Measurements from ENCODE around the gene ARHGEF12.

The ARHGEF12 gene

DNA sequence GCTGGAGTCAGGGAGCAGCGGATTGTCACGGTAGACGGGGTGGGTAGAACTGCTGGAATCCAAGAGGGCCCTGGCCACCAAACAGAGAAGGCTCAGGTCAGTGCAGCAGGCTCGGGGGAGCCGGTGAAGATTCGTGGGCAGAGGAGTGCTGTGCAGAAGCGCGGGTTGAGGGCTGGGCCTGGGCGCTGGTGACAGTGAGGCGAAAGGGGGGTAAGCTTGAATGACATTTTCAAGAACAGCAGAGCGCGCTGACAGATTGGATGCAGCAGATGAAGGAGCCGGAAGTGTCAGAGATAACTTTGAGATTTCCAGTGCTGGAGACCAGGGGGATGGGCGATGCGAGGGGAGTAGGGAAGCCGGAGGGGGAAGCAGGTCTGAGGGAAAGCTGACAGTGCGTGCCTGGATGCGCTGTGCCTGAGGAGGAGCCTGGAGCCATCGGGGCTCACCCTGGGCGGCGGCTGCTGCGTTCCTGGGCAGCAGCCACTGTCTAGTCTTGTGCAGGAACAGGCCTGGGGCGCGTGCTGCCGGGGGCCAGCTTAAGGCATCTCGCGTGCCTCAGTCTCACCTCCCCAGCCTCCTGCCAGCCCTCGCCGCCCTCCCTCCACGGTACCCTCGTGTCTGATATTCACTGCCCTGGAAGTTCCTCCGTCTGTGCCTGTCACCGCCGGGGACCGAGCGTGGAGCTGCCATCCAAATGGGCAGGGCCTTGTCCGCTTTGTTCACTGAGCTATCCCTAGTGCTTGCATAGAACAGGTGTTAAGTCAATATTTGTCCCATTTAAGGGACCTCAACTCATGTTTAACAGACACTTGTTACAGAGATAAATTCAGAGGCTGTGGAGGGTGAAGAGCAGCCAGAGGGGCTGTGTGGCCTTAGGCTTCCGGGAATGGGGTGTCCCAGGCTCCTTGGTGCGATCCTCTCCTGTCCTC is 180.5 kb downstream of the ARHGEF12 start:
- H3K4me1 Mint-ChIP-seq = peaks cover 5% of the 10 kb centered on the region
- no peaks in the 10 kb centered on the region for H3K9me3 Mint-ChIP-seq
- H3K27me3 Mint-ChIP-seq = peaks cover 63% of the 10 kb centered on the region
- ATAC-seq (replicated peaks; ENCODE audit: extremely low read depth, poor library complexity, severe bottlenecking) (no peak), DNase-seq (ENCODE audit: low spot score in 2 of 2) (no peak)
- H3K27ac Mint-ChIP-seq (ENCODE audit: low read depth) = no peak overlapping the region
- H3K36me3 Mint-ChIP-seq (ENCODE audit: insufficient read depth) = peaks cover 1% of the 10 kb centered on the region
- no peak overlapping the region for H3K4me3 Mint-ChIP-seq

DNA sequence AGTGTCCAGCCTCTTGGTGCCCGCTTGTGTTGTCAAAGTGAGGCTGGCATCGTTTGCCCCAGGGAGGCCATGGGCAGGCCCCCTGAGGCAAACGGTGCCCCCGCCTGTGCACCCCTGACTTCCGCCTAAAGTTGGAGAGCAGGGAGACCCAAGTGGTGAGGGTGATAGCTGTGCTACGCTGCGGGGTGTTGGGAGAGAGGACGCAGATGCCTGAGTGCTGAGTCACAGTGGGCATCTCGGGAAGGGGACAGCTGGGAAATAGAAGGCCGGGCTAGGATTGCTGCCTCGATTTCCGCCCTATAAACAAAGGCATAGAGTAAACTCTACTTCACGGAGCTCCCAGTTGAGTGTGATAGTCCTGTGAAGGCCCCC is 181.2 kb downstream of the ARHGEF12 start:
- no peak overlapping the region for H3K27ac Mint-ChIP-seq (ENCODE audit: low read depth)
- H3K4me1 Mint-ChIP-seq = peaks cover 5% of the 10 kb centered on the region
- peaks cover 63% of the 10 kb centered on the region for H3K27me3 Mint-ChIP-seq
- no peak overlapping the region for H3K4me3 Mint-ChIP-seq
- no peaks in the 10 kb centered on the region for H3K36me3 Mint-ChIP-seq (ENCODE audit: insufficient read depth)
- H3K9me3 Mint-ChIP-seq = no peaks in the 10 kb centered on the region
- DNase-seq (ENCODE audit: low spot score in 2 of 2) (no peak), ATAC-seq (replicated peaks; ENCODE audit: extremely low read depth, poor library complexity, severe bottlenecking) (no peak)

- H3K27me3 Mint-ChIP-seq = peaks cover 66% of the 10 kb centered on the region
- H3K27ac Mint-ChIP-seq (ENCODE audit: low read depth) = no peak overlapping the region
- ATAC-seq (replicated peaks; ENCODE audit: extremely low read depth, poor library complexity, severe bottlenecking) (no peak), DNase-seq (ENCODE audit: low spot score in 2 of 2) (no peak)
- H3K9me3 Mint-ChIP-seq = no peaks in the 10 kb centered on the region
- H3K36me3 Mint-ChIP-seq (ENCODE audit: insufficient read depth) = no peaks in the 10 kb centered on the region
- no peak overlapping the region for H3K4me3 Mint-ChIP-seq
- H3K4me1 Mint-ChIP-seq = peaks cover 5% of the 10 kb centered on the region
These were observed 181.6 kb downstream of the ARHGEF12 start for GRCh38 chr11:120517801-120518291.

GRCh38 chr11:120518356-120518755 is 182.1 kb downstream of the ARHGEF12 start:
- ATAC-seq (replicated peaks; ENCODE audit: extremely low read depth, poor library complexity, severe bottlenecking) (no peak), DNase-seq (ENCODE audit: low spot score in 2 of 2) (no peak)
- Mint-ChIP-seq H3K9me3 (no peaks in the 10 kb centered on the region), H3K27ac (ENCODE audit: low read depth) (no peak overlapping the region), H3K4me1 (peaks cover 5% of the 10 kb centered on the region), H3K36me3 (ENCODE audit: insufficient read depth) (no peaks in the 10 kb centered on the region), H3K4me3 (no peak overlapping the region), H3K27me3 (peaks cover 69% of the 10 kb centered on the region)

DNA sequence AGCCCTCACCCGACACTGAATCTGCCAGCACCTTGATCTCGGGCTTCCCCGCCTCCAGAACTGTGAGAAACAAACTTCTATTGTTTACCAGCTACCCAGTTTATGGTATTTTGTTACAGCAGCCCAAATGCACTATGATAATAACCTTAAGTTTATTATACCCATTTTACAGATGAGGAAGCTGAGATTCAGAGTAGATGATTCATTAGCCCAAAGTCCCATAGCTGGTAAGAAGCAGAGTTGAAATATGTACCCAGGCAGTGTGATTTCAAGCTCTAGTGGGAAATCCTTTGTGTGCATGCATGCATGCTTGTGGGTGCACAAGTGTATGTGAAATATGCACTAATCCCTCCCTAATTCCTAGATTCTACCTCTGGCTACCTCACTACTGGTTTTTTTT is 183.3 kb downstream of the ARHGEF12 start:
- no peaks in the 10 kb centered on the region for H3K36me3 Mint-ChIP-seq (ENCODE audit: insufficient read depth)
- H3K27ac Mint-ChIP-seq (ENCODE audit: low read depth) = no peak overlapping the region
- H3K9me3 Mint-ChIP-seq = no peaks in the 10 kb centered on the region
- ATAC-seq (replicated peaks; ENCODE audit: extremely low read depth, poor library complexity, severe bottlenecking) (no peak), DNase-seq (ENCODE audit: low spot score in 2 of 2) (no peak)
- H3K4me1 Mint-ChIP-seq = peaks cover 5% of the 10 kb centered on the region
- no peak overlapping the region for H3K4me3 Mint-ChIP-seq
- peaks cover 66% of the 10 kb centered on the region for H3K27me3 Mint-ChIP-seq

DNA sequence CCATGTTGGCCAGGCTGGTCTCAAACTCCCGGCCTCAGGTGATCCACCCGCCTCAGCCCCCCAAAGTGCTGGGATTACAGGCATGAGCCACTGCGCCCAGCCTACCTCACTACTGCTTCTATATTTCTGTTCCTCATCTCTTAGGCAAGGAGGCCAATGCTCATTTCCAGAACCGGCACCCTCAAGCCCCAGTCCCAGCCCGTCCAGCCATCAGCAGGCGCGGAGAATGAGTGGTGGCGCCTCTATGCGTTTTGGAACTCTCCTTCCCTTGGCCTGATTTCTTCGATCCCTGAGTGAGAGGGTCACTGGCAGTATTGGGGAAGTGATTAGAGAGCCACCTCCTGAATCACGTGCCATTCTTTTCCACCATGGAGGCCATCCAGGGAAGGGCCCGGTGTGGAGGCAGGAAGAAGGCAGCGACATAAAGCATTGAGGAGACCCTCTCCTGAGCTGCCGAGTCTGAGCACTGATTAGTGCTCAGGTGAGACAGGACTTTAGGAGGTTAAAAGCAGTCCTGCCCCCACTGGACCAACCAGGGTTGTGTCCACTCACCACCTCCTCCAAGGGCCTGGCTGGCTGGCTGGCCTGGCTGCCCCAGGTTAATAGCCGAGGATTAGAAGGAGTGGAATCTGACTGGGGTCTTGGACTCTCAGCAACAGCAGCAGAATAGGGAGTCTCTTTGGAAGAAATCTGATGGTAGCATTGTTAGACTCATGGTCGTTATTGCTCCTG is 184.0 kb downstream of the ARHGEF12 start:
- H3K4me1 Mint-ChIP-seq = peaks cover 5% of the 10 kb centered on the region
- H3K27ac Mint-ChIP-seq (ENCODE audit: low read depth) = no peak overlapping the region
- no peaks in the 10 kb centered on the region for H3K36me3 Mint-ChIP-seq (ENCODE audit: insufficient read depth)
- peaks cover 66% of the 10 kb centered on the region for H3K27me3 Mint-ChIP-seq
- ATAC-seq (replicated peaks; ENCODE audit: extremely low read depth, poor library complexity, severe bottlenecking) (no peak), DNase-seq (ENCODE audit: low spot score in 2 of 2) (no peak)
- H3K9me3 Mint-ChIP-seq = no peaks in the 10 kb centered on the region
- no peak overlapping the region for H3K4me3 Mint-ChIP-seq

DNA sequence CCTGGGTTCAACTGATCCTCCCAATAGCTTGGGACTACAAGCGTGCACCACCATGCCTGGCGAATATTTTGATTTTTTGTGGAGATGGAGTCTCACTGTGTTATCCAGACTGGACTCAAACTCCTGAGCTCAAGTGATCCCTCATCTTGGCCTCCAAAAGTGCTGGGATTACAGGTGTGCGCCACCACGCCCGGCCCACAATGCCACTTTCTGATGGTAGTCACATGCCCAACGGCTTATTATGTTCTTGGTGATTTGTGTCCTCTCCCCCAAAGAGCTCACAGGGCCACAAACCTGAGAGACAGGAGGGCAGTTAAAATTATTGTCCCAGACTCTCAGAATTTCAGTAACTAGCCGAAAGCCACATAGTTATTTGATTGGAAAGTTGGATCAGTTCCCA is 185.0 kb downstream of the ARHGEF12 start:
- H3K4me1 Mint-ChIP-seq = peaks cover 3% of the 10 kb centered on the region
- H3K4me3 Mint-ChIP-seq = no peak overlapping the region
- H3K9me3 Mint-ChIP-seq = no peaks in the 10 kb centered on the region
- DNase-seq (ENCODE audit: low spot score in 2 of 2) (no peak), ATAC-seq (replicated peaks; ENCODE audit: extremely low read depth, poor library complexity, severe bottlenecking) (no peak)
- no peaks in the 10 kb centered on the region for H3K36me3 Mint-ChIP-seq (ENCODE audit: insufficient read depth)
- H3K27ac Mint-ChIP-seq (ENCODE audit: low read depth) = no peak overlapping the region
- H3K27me3 Mint-ChIP-seq = peaks cover 62% of the 10 kb centered on the region

DNA sequence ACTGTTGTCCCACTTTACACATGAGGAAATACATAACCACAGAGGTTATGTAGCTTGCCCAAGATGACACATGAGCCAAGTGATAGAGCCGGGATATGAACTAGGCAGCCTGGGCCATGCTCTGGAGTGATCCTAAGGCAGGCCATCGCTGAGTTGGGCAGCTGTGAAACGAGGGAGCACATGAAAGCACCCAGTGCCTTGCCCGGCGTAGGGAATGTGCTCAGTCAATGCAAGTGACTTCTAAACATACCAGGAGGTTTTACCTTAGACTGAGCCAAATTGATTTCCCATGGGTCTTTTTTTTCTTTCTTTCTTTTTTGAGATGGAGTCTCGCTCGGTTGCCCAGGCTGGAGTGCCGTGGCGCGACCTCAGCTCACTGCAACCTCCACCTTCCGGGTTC is 185.8 kb downstream of the ARHGEF12 start:
- DNase-seq (ENCODE audit: low spot score in 2 of 2) = no peak
- peaks cover 54% of the 10 kb centered on the region for H3K27me3 Mint-ChIP-seq

DNA sequence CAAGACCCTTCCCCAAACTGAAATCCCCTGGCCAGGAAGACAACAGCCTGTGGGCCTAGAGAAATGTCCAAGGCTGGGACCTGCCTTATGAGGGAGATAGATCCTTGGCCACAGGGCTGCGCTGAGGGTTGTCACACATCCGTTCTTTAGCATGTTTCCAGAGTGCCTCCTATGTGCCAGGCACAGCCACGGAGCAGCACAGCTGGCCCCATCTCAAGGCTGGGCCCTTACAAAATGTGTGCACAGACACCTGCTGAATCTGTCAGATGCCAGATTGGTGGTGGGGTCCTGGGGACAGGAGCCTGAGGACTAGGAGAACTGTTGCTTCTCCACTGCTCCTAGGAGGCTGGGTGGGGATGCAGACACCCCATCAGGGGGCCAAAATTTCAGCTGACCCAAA is 186.5 kb downstream of the ARHGEF12 start:
- H3K27ac Mint-ChIP-seq (ENCODE audit: low read depth) = no peak overlapping the region
- peaks cover 46% of the 10 kb centered on the region for H3K27me3 Mint-ChIP-seq
- ATAC-seq (replicated peaks; ENCODE audit: extremely low read depth, poor library complexity, severe bottlenecking) (no peak), DNase-seq (ENCODE audit: low spot score in 2 of 2) (no peak)
- H3K4me1 Mint-ChIP-seq = no peaks in the 10 kb centered on the region
- H3K36me3 Mint-ChIP-seq (ENCODE audit: insufficient read depth) = no peaks in the 10 kb centered on the region
- H3K4me3 Mint-ChIP-seq = no peak overlapping the region
- no peaks in the 10 kb centered on the region for H3K9me3 Mint-ChIP-seq

More for the DNA sequence above, 185.8 kb downstream of the ARHGEF12 start:
- no peak overlapping the region for H3K4me3 Mint-ChIP-seq
- H3K27ac Mint-ChIP-seq (ENCODE audit: low read depth) = no peak overlapping the region
- ATAC-seq (replicated peaks; ENCODE audit: extremely low read depth, poor library complexity, severe bottlenecking) = no peak
- H3K36me3 Mint-ChIP-seq (ENCODE audit: insufficient read depth) = no peaks in the 10 kb centered on the region
- H3K4me1 Mint-ChIP-seq = no peaks in the 10 kb centered on the region
- no peaks in the 10 kb centered on the region for H3K9me3 Mint-ChIP-seq

- H3K4me1 Mint-ChIP-seq = no peaks in the 10 kb centered on the region
- H3K4me3 Mint-ChIP-seq = no peak overlapping the region
- no peak overlapping the region for H3K27ac Mint-ChIP-seq (ENCODE audit: low read depth)
- DNase-seq (ENCODE audit: low spot score in 2 of 2) (no peak), ATAC-seq (replicated peaks; ENCODE audit: extremely low read depth, poor library complexity, severe bottlenecking) (no peak)
- no peaks in the 10 kb centered on the region for H3K9me3 Mint-ChIP-seq
- no peaks in the 10 kb centered on the region for H3K36me3 Mint-ChIP-seq (ENCODE audit: insufficient read depth)
- H3K27me3 Mint-ChIP-seq = peaks cover 42% of the 10 kb centered on the region
These were observed 187.0 kb downstream of the ARHGEF12 start for GRCh38 chr11:120523196-120523595.

DNA sequence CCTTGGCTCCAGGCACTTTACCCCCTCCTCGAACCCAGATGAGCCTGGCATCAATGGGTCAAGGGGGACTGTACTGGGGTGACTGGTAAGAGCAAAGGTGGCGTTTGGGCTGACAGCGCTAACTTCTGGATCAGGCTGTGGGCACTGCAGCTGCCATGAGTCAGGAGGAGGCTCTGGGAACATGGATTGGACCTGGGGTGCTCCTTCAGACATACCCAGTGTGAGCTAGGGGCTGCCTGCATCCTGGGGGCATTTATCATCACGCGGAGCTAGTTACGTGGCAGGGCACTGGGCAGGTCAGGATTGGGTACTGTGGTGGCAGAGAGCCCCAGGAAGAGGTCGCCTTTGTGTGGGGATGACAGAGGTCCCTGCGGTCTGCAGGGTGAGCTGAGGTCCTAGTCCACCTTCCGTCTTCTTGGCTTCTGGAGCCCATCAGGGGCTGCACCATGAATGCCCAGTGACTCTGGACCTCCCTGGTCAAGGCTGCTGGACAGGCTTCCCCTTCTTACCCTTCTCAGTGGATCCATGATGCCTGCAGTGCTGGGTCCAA is 188.4 kb downstream of the ARHGEF12 start:
- ATAC-seq (replicated peaks; ENCODE audit: extremely low read depth, poor library complexity, severe bottlenecking) (no peak), DNase-seq (ENCODE audit: low spot score in 2 of 2) (no peak)
- H3K4me3 Mint-ChIP-seq = no peak overlapping the region
- H3K27me3 Mint-ChIP-seq = peaks cover 56% of the 10 kb centered on the region
- no peak overlapping the region for H3K27ac Mint-ChIP-seq (ENCODE audit: low read depth)
- H3K9me3 Mint-ChIP-seq = no peaks in the 10 kb centered on the region
- H3K4me1 Mint-ChIP-seq = no peaks in the 10 kb centered on the region
- no peaks in the 10 kb centered on the region for H3K36me3 Mint-ChIP-seq (ENCODE audit: insufficient read depth)

DNA sequence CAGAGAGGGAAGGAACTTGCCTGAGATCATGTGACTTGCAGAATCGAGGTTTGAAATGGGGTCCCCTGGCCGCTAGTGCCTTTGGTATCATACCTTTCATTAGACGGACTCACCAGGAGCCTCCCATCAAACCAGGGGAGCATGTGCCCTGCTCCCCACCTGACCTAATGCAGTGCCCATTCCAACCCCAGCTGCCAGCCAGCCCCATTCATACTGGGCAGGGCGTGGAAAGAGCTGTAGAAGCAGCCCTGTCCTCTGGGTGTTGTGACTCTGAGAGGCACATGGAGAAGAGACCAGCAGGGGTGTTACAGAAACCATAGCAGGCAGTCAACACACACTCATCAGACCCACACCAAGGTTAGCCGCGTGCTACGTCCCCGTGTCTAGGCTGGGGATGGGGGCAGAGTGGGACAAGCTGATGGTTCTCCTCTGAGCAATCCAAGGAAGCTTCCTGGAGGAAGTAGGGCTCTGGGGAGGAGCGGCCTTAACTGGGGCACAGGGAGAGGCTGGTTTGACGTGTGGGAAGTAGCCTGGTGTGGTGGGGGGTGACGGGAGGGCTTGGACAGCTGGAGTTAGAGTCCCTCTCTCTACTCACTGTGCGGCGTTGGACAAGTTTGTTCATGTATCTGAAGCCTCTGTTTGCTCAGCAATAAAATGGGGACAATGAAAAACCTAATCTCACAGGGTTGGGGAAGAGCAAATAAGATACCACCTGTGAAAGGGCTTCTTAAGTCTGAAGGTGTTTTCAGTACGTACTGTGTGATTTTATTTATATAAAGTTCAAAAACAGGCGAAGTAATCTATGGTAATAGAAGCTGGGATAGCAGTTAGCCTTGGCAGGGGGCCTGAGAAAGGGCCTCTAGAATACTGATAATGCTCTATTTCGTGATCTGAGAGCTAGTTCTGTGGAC is 189.3 kb downstream of the ARHGEF12 start:
- Mint-ChIP-seq H3K36me3 (ENCODE audit: insufficient read depth) (no peaks in the 10 kb centered on the region), H3K4me3 (no peak overlapping the region), H3K9me3 (no peaks in the 10 kb centered on the region), H3K27ac (ENCODE audit: low read depth) (no peak overlapping the region), H3K4me1 (no peaks in the 10 kb centered on the region), H3K27me3 (peaks cover 55% of the 10 kb centered on the region)
- ATAC-seq (replicated peaks; ENCODE audit: extremely low read depth, poor library complexity, severe bottlenecking) (no peak), DNase-seq (ENCODE audit: low spot score in 2 of 2) (no peak)
